ENCODE results near the gene IKZF1. TPM values are rescaled to one million over a fixed set of nuclear protein-coding genes. Genes with fewer than 3 reads are reported as not detected.

IKZF1 gene
- total and polyA plus RNA-seq, 12 donors: 0.98 to 31.5 (median 9.4) TPM

- no peak for DNase-seq
- no peak overlapping the region for H3K27ac ChIP-seq
- H3K27me3 ChIP-seq: no peaks in the 10 kb centered on the region
- TF ChIP-seq, protein P1, sequence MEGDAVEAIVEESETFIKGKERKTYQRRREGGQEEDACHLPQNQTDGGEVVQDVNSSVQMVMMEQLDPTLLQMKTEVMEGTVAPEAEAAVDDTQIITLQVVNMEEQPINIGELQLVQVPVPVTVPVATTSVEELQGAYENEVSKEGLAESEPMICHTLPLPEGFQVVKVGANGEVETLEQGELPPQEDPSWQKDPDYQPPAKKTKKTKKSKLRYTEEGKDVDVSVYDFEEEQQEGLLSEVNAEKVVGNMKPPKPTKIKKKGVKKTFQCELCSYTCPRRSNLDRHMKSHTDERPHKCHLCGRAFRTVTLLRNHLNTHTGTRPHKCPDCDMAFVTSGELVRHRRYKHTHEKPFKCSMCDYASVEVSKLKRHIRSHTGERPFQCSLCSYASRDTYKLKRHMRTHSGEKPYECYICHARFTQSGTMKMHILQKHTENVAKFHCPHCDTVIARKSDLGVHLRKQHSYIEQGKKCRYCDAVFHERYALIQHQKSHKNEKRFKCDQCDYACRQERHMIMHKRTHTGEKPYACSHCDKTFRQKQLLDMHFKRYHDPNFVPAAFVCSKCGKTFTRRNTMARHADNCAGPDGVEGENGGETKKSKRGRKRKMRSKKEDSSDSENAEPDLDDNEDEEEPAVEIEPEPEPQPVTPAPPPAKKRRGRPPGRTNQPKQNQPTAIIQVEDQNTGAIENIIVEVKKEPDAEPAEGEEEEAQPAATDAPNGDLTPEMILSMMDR (IDR thresholded peaks at IDR 0.05): no peak
- TF ChIP-seq POLR2A (IDR thresholded peaks at IDR 0.05): no peak
- WGBS, 4 donors: 21 to 33% (median 28%) methylated on average over 1 of the region's 1 CpG
- no peak overlapping the region for H3K4me3 ChIP-seq
- no peaks in the 10 kb centered on the region for H3K36me3 ChIP-seq (replicated peaks in 1 of 2)
- intact Hi-C loops (cut with DNase I): no loop called here
- no peaks in the 10 kb centered on the region for H3K9me3 ChIP-seq (replicated peaks in 1 of 3)
- H3K4me1 ChIP-seq (replicated peaks in 1 of 2): no peaks in the 10 kb centered on the region
These were observed 41.4 kb upstream of the IKZF1 start for GRCh38 chr7:50262916-50263690.

DNA sequence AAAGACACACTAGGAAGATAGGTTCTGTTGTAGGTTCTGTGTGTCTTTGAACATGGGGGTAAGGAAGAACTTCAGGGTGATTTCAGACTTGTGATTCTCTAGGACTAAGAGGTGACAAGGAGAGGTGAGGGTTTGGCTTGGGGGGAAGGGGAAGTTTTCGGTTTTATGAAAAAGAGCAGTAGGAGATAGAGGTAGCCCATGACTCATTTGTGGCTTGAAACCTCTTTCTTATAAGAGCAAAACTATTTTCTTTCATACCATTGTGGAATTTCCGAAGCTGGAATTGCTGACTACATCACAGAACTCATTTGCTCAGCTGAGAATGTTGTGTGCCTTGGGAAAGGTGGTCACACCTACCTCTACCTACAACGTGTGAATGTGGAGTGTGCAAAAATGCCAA is 39.6 kb upstream of the IKZF1 start:
- no peak overlapping the region for H3K27ac ChIP-seq
- no peak overlapping the region for H3K4me3 ChIP-seq
- H3K27me3 ChIP-seq: no peaks in the 10 kb centered on the region
- no peaks in the 10 kb centered on the region for H3K9me3 ChIP-seq (replicated peaks in 1 of 3)
- intact Hi-C loops (cut with DNase I): no loop called here
- no peaks in the 10 kb centered on the region for H3K36me3 ChIP-seq (replicated peaks in 1 of 2)
- DNase-seq: no peak
- 43 to 60% (median 53%) methylated on average over 3 of the region's 3 CpGs for WGBS, 4 donors
- H3K4me1 ChIP-seq (replicated peaks in 1 of 2): no peaks in the 10 kb centered on the region
- no peak for TF ChIP-seq POLR2A (IDR thresholded peaks at IDR 0.05)
- TF ChIP-seq, protein P1 (IDR thresholded peaks at IDR 0.05): no peak

DNA sequence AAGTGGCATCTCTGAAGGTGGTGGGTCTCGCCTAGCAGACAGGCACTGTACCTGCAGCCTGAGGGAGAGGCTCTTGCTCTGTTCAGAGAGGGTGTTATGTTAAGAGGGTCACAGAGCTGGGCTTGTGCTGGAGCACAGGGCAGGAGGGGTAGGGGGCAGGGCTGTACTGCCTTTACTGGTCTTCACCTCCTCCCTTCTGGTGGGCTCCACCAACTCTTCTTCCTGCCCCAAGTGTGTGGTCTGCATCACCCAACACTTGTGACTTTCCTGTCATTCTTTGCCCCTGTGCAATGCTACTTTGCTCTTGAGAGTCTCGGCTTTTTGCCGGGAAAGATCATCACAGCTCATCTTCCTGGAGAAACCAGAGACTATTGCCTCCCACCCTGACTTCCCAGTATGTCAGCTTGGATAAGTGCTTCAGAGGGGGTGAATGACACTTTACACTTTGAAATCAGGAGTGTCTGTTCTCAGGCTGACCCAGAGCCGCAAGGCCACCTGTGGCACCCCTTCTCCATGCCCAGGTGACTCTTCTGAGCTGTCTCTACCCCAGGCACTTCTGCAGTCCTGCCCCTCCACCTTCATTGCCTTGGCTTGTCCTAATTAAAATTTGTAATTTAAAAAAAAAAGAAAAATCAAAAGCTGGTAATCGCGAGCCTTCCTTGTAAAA is 38.4 kb upstream of the IKZF1 start:
- DNase-seq: no peak
- Histone ChIP-seq H3K4me1 (replicated peaks in 1 of 2) (no peaks in the 10 kb centered on the region), H3K27ac (no peak overlapping the region), H3K9me3 (replicated peaks in 1 of 3) (no peaks in the 10 kb centered on the region), H3K36me3 (replicated peaks in 1 of 2) (no peaks in the 10 kb centered on the region), H3K27me3 (no peaks in the 10 kb centered on the region), H3K4me3 (no peak overlapping the region)
- no peak for TF ChIP-seq POLR2A (IDR thresholded peaks at IDR 0.05)
- TF ChIP-seq, protein P1 (IDR thresholded peaks at IDR 0.05): no peak
- intact Hi-C loops (cut with DNase I): no loop called here
- 59 to 75% (median 66%) methylated on average over 5 to 6 of the region's 6 CpGs for WGBS, 4 donors

GRCh38 chr7:50266635-50267386 is 37.7 kb upstream of the IKZF1 start:
- Histone ChIP-seq H3K4me1 (replicated peaks in 1 of 2) (no peaks in the 10 kb centered on the region), H3K36me3 (replicated peaks in 1 of 2) (no peaks in the 10 kb centered on the region), H3K4me3 (no peak overlapping the region), H3K27ac (no peak overlapping the region), H3K9me3 (replicated peaks in 1 of 3) (no peaks in the 10 kb centered on the region), H3K27me3 (no peaks in the 10 kb centered on the region)
- intact Hi-C loops (cut with DNase I): no loop called here
- WGBS, 4 donors: 31 to 63% (median 49%) methylated on average over 8 to 11 of the region's 11 CpGs
- TF ChIP-seq POLR2A (IDR thresholded peaks at IDR 0.05): no peak
- TF ChIP-seq, protein P1 (IDR thresholded peaks at IDR 0.05): no peak
- DNase-seq: no peak

Measured in adrenal gland (tissue), 12 donors.